GM19043 (cell line): ENCODE measurements around the gene PTGES.
"Not testable (repeated sequence)": the region's sequence is repeated elsewhere in the genome, so short reads cannot be mapped to it uniquely, and the experiment has no call there.

ENCODE experiments used
- ATAC-seq: cut with Tn5 transposase; IDR thresholded peaks from one replicate; pipeline ENCODE4 v1.9.1; 2021; ENCODE audit warnings: low read depth; ENCODE audit not compliant: unreplicated experiment

Gene PTGES

GRCh38 chr9:129773262-129774048, 20.6 kb upstream of the PTGES start:
- no peak for ATAC-seq

- ATAC-seq: no peak
Observed at GRCh38 chr9:129770741-129771140, 17.9 kb upstream of the PTGES start.

- no peak for ATAC-seq
Observed at GRCh38 chr9:129769669-129770068, 16.8 kb upstream of the PTGES start.

- no peak for ATAC-seq
Observed at GRCh38 chr9:129768486-129768885, 15.6 kb upstream of the PTGES start.

GRCh38 chr9:129765764-129766317, 13.0 kb upstream of the PTGES start:
- no peak for ATAC-seq

GRCh38 chr9:129762985-129763926, 10.4 kb upstream of the PTGES start:
- ATAC-seq: no peak

GRCh38 chr9:129762370-129762984, 9.6 kb upstream of the PTGES start:
- not testable (repeated sequence) for ATAC-seq

- ATAC-seq: no peak
Observed at GRCh38 chr9:129761901-129762369, 9.1 kb upstream of the PTGES start.

GRCh38 chr9:129761293-129761900, 8.6 kb upstream of the PTGES start:
- no peak for ATAC-seq

- ATAC-seq: not testable (repeated sequence)
Observed at GRCh38 chr9:129760784-129761183, 7.9 kb upstream of the PTGES start.

- no peak for ATAC-seq
Observed at GRCh38 chr9:129759804-129760502, 7.1 kb upstream of the PTGES start.

- no peak for ATAC-seq
Observed at GRCh38 chr9:129759319-129759718, 6.5 kb upstream of the PTGES start.

- no peak for ATAC-seq
Observed at GRCh38 chr9:129757045-129757444, 4.2 kb upstream of the PTGES start.

GRCh38 chr9:129756191-129756590, 3.3 kb upstream of the PTGES start:
- no peak for ATAC-seq

- no peak for ATAC-seq
Observed at GRCh38 chr9:129755151-129755550, 2.3 kb upstream of the PTGES start.

GRCh38 chr9:129751841-129752801, 721 bp downstream of the PTGES start:
- no peak for ATAC-seq

- no peak for ATAC-seq
Observed at GRCh38 chr9:129750013-129750638, 2.7 kb downstream of the PTGES start.

GRCh38 chr9:129749575-129749974, 3.3 kb downstream of the PTGES start:
- no peak for ATAC-seq
